Activated B cell treated with CpG ODN at 0.5 μM for 24 hours (primary cell): Measurements from ENCODE around the gene LCNL1. TPM values are rescaled to one million over a fixed set of nuclear protein-coding genes. Genes with fewer than 3 reads are reported as not detected.

Experiments used
- ATAC-seq: fragments of 200-7000 bp; cut with Tn5 transposase; one replicate; pipeline ENCODE4 v1.10.0; 2021; ENCODE audit warnings: low read depth, mild to moderate bottlenecking, moderate library complexity
- CTCF ChIA-PET: fragments of 350-600 bp; sonication (Branson Sonifier 250); formaldehyde crosslinking; loops from one replicate; lab custom pipeline; 2021; ENCODE audit warnings: antibody characterized with exemption; lab: Charles Lee
- POLR2A ChIA-PET: fragments of 350-600 bp; sonication (Branson Sonifier 250); formaldehyde crosslinking; loops from one replicate; lab custom pipeline; 2021; ENCODE audit warnings: antibody characterized with exemption; lab: Charles Lee
- DNase-seq: peaks from one replicate; pipeline ENCODE4 v3.0.0; 2022
- H3K27ac Mint-ChIP-seq: one replicate; pipeline ENCODE4 v1.8.0; 2020; ENCODE audit warnings: mixed read lengths
- H3K27me3 Mint-ChIP-seq: one replicate; pipeline ENCODE4 v1.8.0; 2021; ENCODE audit warnings: mixed read lengths
- H3K36me3 Mint-ChIP-seq: one replicate; pipeline ENCODE4 v1.8.0; 2021; ENCODE audit warnings: low read depth, mixed read lengths
- H3K4me1 Mint-ChIP-seq: one replicate; pipeline ENCODE4 v1.8.0; 2021; ENCODE audit warnings: mixed read lengths
- H3K4me3 Mint-ChIP-seq: one replicate; pipeline ENCODE4 v1.8.0; 2020; ENCODE audit warnings: mild to moderate bottlenecking, mixed read lengths
- H3K9me3 Mint-ChIP-seq: one replicate; pipeline ENCODE4 v1.8.0; 2020; ENCODE audit warnings: mixed read lengths
- intact Hi-C: fragments of 100-400 bp; cut with micrococcal nuclease; formaldehyde crosslinking; loops from one replicate; pipeline ENCODE4 v1.15.1; 2024
- total RNA-seq: library from RNA; stranded (reverse); gene quantifications from 2 replicates; pipeline ENCODE4 v1.2.3, GENCODE V29; 2022
- TF ChIP-seq, protein P1 (sequence below): fragments of 200-600 bp; IDR thresholded peaks from one replicate; pipeline ENCODE4 v1.8.0; 2022; ENCODE audit warnings: antibody characterized with exemption, mild to moderate bottlenecking

The LCNL1 gene
- total RNA-seq, 1 donor from 2014 or later, result not detected

GRCh38 chr9:136983167-136983566, 374 bp downstream of the LCNL1 start:
- no peak overlapping the region for H3K27ac Mint-ChIP-seq
- ChIA-PET CTCF (no interaction called here), POLR2A (no interaction called here)
- TF ChIP-seq, protein P1, sequence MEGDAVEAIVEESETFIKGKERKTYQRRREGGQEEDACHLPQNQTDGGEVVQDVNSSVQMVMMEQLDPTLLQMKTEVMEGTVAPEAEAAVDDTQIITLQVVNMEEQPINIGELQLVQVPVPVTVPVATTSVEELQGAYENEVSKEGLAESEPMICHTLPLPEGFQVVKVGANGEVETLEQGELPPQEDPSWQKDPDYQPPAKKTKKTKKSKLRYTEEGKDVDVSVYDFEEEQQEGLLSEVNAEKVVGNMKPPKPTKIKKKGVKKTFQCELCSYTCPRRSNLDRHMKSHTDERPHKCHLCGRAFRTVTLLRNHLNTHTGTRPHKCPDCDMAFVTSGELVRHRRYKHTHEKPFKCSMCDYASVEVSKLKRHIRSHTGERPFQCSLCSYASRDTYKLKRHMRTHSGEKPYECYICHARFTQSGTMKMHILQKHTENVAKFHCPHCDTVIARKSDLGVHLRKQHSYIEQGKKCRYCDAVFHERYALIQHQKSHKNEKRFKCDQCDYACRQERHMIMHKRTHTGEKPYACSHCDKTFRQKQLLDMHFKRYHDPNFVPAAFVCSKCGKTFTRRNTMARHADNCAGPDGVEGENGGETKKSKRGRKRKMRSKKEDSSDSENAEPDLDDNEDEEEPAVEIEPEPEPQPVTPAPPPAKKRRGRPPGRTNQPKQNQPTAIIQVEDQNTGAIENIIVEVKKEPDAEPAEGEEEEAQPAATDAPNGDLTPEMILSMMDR, result no peak
- H3K27me3 Mint-ChIP-seq, result peaks cover 37% of the 10 kb centered on the region
- no peaks in the 10 kb centered on the region for H3K36me3 Mint-ChIP-seq
- peaks cover 2% of the 10 kb centered on the region for H3K4me1 Mint-ChIP-seq
- intact Hi-C loops, result no loop called here
- H3K4me3 Mint-ChIP-seq, result no peak overlapping the region
- DNase-seq, result no peak
- no peaks in the 10 kb centered on the region for H3K9me3 Mint-ChIP-seq
- no peak for ATAC-seq

- no peaks in the 10 kb centered on the region for H3K36me3 Mint-ChIP-seq
- intact Hi-C loops, result no loop called here
- ChIA-PET POLR2A (no interaction called here), CTCF (no interaction called here)
- no peak for ATAC-seq
- H3K27ac Mint-ChIP-seq, result no peak overlapping the region
- H3K27me3 Mint-ChIP-seq, result peaks cover 37% of the 10 kb centered on the region
- no peak for DNase-seq
- H3K9me3 Mint-ChIP-seq, result no peaks in the 10 kb centered on the region
- peaks cover 2% of the 10 kb centered on the region for H3K4me1 Mint-ChIP-seq
- no peak overlapping the region for H3K4me3 Mint-ChIP-seq
- TF ChIP-seq, protein P1, result no peak
Observed at GRCh38 chr9:136983656-136984314, 992 bp downstream of the LCNL1 start.

DNA sequence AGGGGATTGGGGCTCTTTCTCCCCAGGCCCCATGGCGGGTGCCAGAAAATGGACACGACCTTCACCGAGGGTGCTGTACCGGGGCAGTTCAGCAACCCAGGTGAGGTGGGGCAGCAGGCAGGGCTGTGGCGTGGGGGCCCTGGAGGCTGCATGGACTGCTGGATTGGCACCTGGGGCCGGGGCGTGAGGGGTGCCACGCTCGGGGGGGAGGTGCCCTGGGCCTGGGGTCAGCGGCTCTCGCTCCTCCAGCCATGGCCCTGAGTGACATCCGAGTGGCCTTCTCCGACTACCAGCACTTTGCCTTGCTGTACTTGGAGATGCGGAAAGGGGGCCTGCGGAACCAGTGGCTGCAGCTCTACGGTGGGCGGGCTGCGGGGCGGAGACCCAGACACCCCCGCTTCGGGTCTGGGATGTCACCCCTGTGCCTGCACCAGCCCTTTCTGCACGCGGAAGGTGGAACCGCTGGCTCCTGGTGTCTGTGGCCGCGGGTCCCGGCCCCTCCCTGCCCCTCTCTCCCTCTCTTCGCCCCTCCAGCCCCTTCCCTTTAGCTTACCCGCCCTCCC, 1.8 kb downstream of the LCNL1 start:
- peaks cover 2% of the 10 kb centered on the region for H3K4me1 Mint-ChIP-seq
- H3K27me3 Mint-ChIP-seq, result peaks cover 37% of the 10 kb centered on the region
- no peaks in the 10 kb centered on the region for H3K9me3 Mint-ChIP-seq
- H3K4me3 Mint-ChIP-seq, result no peak overlapping the region
- ChIA-PET POLR2A (no interaction called here), CTCF (no interaction called here)
- H3K27ac Mint-ChIP-seq, result no peak overlapping the region
- ATAC-seq (no peak), DNase-seq (no peak)
- intact Hi-C loops, result no loop called here
- H3K36me3 Mint-ChIP-seq, result no peaks in the 10 kb centered on the region
- TF ChIP-seq, protein P1, result no peak

- peaks cover 2% of the 10 kb centered on the region for H3K4me1 Mint-ChIP-seq
- no peak overlapping the region for H3K27ac Mint-ChIP-seq
- no peak overlapping the region for H3K4me3 Mint-ChIP-seq
- H3K27me3 Mint-ChIP-seq, result peaks cover 37% of the 10 kb centered on the region
- TF ChIP-seq, protein P1, result no peak
- DNase-seq (no peak), ATAC-seq (no peak)
- no peaks in the 10 kb centered on the region for H3K36me3 Mint-ChIP-seq
- ChIA-PET CTCF (no interaction called here), POLR2A (no interaction called here)
- no peaks in the 10 kb centered on the region for H3K9me3 Mint-ChIP-seq
- intact Hi-C loops, result no loop called here
Observed at GRCh38 chr9:136985027-136985602, 2.3 kb downstream of the LCNL1 start.

GRCh38 chr9:136985853-136986252, 3.1 kb downstream of the LCNL1 start:
- no peak for DNase-seq
- Mint-ChIP-seq H3K4me3 (no peak overlapping the region), H3K27ac (no peak overlapping the region), H3K4me1 (peaks cover 2% of the 10 kb centered on the region), H3K9me3 (no peaks in the 10 kb centered on the region), H3K27me3 (peaks cover 31% of the 10 kb centered on the region), H3K36me3 (no peaks in the 10 kb centered on the region)
- ChIA-PET CTCF (no interaction called here), POLR2A (interaction anchor here (1.3 kb wide), 1 partner anchor 10 kb away, joined by 3 read pairs; the partner anchor contains the start of gene CLIC3)
- intact Hi-C loops, result no loop called here
- TF ChIP-seq, protein P1, result no peak
- ATAC-seq, result no peak
